Measurements from ENCODE around the gene SDK2.

SDK2 gene

DNA sequence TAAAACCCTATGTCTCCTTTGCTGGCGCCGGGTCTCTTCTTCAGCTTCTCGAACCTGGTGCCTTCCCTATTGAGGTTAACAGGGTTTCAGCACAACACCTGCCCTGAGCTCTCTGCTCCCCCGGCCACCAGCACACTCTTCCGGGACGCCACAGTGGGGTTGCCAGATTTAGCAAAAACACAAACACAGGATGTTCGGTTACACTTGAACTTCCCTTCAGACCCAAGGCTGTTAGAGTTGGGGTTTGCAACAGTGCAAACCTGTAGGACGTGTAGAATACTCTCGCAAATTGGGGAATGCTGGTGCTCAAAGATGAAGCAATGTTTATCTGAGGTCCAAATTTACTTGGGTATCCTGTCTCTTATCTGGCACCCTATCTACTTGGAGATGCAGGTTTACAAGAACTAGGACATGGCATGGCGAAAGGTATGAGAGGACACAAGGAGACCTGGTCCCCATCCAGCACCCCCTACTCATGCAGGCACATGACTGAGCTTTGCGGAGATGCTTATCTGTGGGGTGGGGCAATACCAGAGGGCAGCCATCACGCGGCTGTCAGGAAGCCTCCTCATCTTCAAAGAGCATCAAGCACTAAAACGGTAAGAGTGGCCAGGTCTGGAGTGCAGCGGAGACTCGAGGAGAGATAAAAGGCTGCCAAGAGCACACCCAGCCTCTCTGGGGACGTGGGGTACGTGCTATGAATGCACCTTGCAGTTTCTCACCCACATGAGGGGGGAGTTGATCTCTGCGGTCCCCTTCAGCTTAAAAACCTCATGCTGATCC lies 52.8 kb downstream of the SDK2 start:
- no peaks in the 10 kb centered on the region for H3K9me3 ChIP-seq (ENCODE audit: insufficient read depth, low read depth, low read length)
- H3K4me3 ChIP-seq (ENCODE audit: low read length): no peak overlapping the region
- no peak overlapping the region for H3K9ac ChIP-seq (ENCODE audit: low read depth, low read length)
- no peaks in the 10 kb centered on the region for H3K36me3 ChIP-seq (ENCODE audit: insufficient read depth, low read depth, low read length)
- no peak overlapping the region for H3K27ac ChIP-seq (ENCODE audit: low read length)
- no peaks in the 10 kb centered on the region; the same call in 1 of the 2 replicates for H3K27me3 ChIP-seq (ENCODE audit: insufficient read depth, low read length)
- peaks cover 8% of the 10 kb centered on the region; the same call in 1 of the 2 replicates for H3K4me1 ChIP-seq (ENCODE audit: insufficient read depth, low read length)

DNA sequence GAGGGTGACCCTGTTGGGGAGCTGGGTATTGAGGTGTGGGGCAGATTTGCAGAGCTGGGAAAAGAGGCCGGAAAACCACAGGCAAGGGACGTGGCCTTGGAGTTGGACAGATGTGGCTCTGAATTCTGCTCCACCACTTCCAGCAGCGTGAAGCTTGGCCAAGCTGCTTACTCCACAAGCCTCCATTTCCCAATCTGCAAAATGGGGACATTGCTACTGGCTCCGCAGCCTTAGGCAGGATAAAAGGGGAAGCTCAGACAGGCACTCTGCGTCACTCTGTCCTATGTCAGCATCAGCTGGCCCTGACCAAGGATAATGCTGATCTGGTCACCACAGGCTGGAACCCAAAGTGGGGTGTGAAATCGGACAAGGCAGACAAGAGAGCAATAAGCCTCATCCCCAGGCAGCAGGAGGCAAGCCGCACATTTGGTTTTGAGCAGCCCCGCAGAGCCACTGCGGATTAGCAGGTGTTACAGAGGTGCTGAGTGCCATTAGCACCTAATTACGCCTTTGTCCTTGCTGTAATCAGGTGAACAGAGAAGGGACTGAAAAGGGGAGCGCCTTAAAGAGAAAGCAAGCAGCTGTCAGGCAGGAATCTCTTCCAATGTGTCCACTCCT lies 54.8 kb downstream of the SDK2 start:
- H3K27ac ChIP-seq (ENCODE audit: low read length): no peak overlapping the region
- H3K4me1 ChIP-seq (ENCODE audit: insufficient read depth, low read length): peaks cover 19% of the 10 kb centered on the region; the same call in 1 of the 2 replicates
- H3K9ac ChIP-seq (ENCODE audit: low read depth, low read length): no peak overlapping the region

DNA sequence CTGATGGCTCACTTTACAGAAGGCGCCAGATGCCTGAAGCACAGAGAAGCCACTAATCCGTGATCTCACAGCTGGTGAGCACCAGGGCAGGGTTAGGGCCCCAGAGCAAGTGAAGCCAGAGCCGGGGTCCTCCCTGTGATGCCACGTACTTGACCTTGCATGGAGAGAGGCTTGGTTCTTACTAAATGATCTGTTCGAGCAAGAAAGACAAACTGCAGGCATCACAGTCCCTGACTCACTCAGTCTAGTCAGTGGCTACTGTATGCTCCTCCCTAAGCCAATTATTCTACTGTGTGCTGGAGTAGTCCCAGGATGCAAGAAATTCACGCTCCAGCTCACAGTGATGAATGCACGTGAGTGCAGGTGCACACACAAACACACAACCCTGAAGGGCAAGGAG lies 55.4 kb downstream of the SDK2 start:
- no peaks in the 10 kb centered on the region for H3K9me3 ChIP-seq (ENCODE audit: insufficient read depth, low read depth, low read length)
- H3K36me3 ChIP-seq (ENCODE audit: insufficient read depth, low read depth, low read length): no peaks in the 10 kb centered on the region
- no peak overlapping the region for H3K27ac ChIP-seq (ENCODE audit: low read length)
- H3K4me3 ChIP-seq (ENCODE audit: low read length): no peak overlapping the region
- H3K9ac ChIP-seq (ENCODE audit: low read depth, low read length): no peak overlapping the region
- no peaks in the 10 kb centered on the region; the same call in 1 of the 2 replicates for H3K27me3 ChIP-seq (ENCODE audit: insufficient read depth, low read length)
- H3K4me1 ChIP-seq (ENCODE audit: insufficient read depth, low read length): peaks cover 19% of the 10 kb centered on the region; the same call in 1 of the 2 replicates

More for the DNA sequence above, 54.8 kb downstream of the SDK2 start:
- H3K36me3 ChIP-seq (ENCODE audit: insufficient read depth, low read depth, low read length): no peaks in the 10 kb centered on the region
- no peaks in the 10 kb centered on the region; the same call in 1 of the 2 replicates for H3K27me3 ChIP-seq (ENCODE audit: insufficient read depth, low read length)
- H3K9me3 ChIP-seq (ENCODE audit: insufficient read depth, low read depth, low read length): no peaks in the 10 kb centered on the region
- H3K4me3 ChIP-seq (ENCODE audit: low read length): no peak overlapping the region

DNA sequence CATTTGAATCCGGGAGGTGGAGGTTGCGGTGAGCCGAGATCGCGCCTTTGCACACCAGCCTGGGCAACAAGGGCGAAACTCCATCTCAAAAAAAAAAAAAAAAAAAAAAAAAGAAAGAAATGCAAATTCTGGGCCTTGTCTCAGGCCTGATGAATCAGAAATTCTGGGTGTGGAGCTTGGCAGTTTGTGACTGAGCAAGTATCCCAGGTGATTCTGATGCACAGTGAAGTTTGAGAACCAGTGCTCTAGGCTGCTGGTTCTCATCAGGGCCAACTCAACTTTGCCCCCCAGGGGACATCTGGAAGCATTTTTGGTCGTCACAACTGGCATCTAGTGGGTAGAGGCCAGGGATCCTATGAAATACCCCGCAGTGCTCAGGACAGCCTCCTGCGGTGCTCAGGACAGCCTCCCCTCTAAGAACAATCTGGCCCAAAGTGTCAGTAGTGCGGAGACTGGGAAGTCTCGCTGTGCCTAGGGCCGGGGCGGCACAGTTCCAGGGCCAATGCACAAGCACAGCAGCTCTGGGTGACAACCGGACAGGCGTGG lies 55.9 kb downstream of the SDK2 start:
- H3K9ac ChIP-seq (ENCODE audit: low read depth, low read length): no peak overlapping the region
- no peaks in the 10 kb centered on the region for H3K9me3 ChIP-seq (ENCODE audit: insufficient read depth, low read depth, low read length)
- no peaks in the 10 kb centered on the region for H3K36me3 ChIP-seq (ENCODE audit: insufficient read depth, low read depth, low read length)
- H3K27ac ChIP-seq (ENCODE audit: low read length): no peak overlapping the region
- no peaks in the 10 kb centered on the region; the same call in 1 of the 2 replicates for H3K27me3 ChIP-seq (ENCODE audit: insufficient read depth, low read length)
- H3K4me3 ChIP-seq (ENCODE audit: low read length): no peak overlapping the region
- H3K4me1 ChIP-seq (ENCODE audit: insufficient read depth, low read length): peaks cover 19% of the 10 kb centered on the region; the same call in 1 of the 2 replicates

DNA sequence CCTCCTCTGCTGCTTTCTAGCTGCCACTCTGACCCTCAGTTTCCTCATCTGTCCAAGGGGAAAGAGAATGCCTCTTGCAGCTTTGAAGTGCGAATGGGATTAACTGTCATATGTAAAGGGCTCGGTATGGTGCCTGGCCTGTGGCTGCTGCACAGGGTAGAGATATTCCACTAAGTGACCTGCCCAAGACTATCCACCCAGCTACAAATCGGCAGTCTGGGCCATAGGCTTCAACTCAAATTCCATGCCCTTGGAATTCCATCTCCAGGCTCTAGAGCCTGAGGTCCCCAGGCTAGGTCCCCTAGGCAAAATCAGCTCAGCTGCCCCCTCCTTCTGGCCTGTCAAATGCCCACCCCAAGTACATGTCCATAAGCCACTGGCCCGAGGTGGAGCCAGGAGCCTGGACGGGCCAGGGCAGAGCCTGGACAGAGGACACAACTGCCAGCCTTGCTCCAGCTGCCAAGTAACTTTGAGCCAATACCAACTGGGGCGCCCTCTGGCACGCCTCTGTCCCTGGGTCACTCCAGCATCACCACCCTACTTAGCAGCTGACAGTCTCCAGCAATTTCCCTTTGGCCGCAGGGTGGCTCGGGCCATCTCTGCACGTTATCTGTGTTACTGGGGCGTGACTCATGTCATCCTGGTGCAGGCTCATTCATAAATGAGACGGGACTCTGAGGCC lies 57.2 kb downstream of the SDK2 start:
- H3K27ac ChIP-seq (ENCODE audit: low read length): no peak overlapping the region

DNA sequence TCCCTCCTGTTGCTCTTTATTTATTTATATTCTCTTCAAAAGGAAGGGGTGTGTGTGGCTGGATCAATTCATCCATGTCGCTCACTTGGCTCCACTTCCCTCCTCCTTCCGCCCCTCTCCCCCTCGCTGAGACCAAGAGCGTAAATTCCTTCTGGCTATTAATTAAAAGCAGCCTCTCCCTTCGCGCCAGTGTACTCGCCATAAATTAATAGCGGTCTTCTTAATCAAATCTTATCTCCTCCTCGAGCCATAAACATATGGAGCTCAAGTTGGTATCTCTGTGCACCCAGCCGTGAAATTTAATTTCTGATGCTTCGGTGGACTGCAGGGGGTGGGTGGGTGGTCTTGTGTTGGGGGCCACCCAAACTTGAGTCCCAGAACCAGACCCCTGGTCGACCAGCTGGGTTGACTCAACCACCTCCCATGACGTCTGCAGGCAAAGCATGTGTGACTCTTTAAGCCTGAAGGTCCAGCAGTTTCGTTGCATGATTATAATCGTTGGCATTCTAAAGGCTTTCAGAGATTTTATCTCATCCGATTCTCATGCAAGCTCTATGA lies 57.9 kb downstream of the SDK2 start:
- Histone ChIP-seq H3K9me3 (ENCODE audit: insufficient read depth, low read depth, low read length) (no peaks in the 10 kb centered on the region), H3K27ac (ENCODE audit: low read length) (no peak overlapping the region), H3K4me3 (ENCODE audit: low read length) (no peak overlapping the region), H3K9ac (ENCODE audit: low read depth, low read length) (no peak overlapping the region), H3K4me1 (ENCODE audit: insufficient read depth, low read length) (peaks cover 19% of the 10 kb centered on the region; the same call in 1 of the 2 replicates), H3K27me3 (ENCODE audit: insufficient read depth, low read length) (no peaks in the 10 kb centered on the region; the same call in 1 of the 2 replicates), H3K36me3 (ENCODE audit: insufficient read depth, low read depth, low read length) (no peaks in the 10 kb centered on the region)

More for the DNA sequence above, 57.2 kb downstream of the SDK2 start:
- Histone ChIP-seq H3K9me3 (ENCODE audit: insufficient read depth, low read depth, low read length) (no peaks in the 10 kb centered on the region), H3K9ac (ENCODE audit: low read depth, low read length) (no peak overlapping the region), H3K4me3 (ENCODE audit: low read length) (no peak overlapping the region), H3K36me3 (ENCODE audit: insufficient read depth, low read depth, low read length) (no peaks in the 10 kb centered on the region), H3K27me3 (ENCODE audit: insufficient read depth, low read length) (no peaks in the 10 kb centered on the region; the same call in 1 of the 2 replicates), H3K4me1 (ENCODE audit: insufficient read depth, low read length) (peaks cover 19% of the 10 kb centered on the region; the same call in 1 of the 2 replicates)

DNA sequence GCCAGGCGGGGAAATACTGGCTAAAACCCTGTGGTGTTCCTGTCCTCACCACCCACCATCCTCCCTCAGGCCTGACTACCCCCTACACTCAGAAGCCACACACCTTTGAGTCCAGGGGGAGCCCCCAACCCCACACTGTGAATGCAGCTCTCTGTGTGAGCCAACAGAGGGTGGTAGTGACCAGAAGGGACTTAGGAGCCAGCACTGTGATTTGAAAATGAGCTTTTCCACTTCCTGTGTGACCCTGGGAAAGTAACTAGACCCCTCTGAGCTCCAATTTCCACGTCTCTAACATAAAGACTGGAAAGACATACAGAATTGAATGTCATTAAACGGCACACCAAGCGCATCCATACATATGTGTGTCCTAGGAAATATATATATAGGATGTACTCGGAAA lies 58.7 kb downstream of the SDK2 start:
- H3K4me3 ChIP-seq (ENCODE audit: low read length): no peak overlapping the region
- H3K36me3 ChIP-seq (ENCODE audit: insufficient read depth, low read depth, low read length): no peaks in the 10 kb centered on the region
- H3K27ac ChIP-seq (ENCODE audit: low read length): no peak overlapping the region
- H3K9ac ChIP-seq (ENCODE audit: low read depth, low read length): no peak overlapping the region
- H3K27me3 ChIP-seq (ENCODE audit: insufficient read depth, low read length): no peaks in the 10 kb centered on the region; the same call in 1 of the 2 replicates
- peaks cover 19% of the 10 kb centered on the region; the same call in 1 of the 2 replicates for H3K4me1 ChIP-seq (ENCODE audit: insufficient read depth, low read length)
- H3K9me3 ChIP-seq (ENCODE audit: insufficient read depth, low read depth, low read length): no peaks in the 10 kb centered on the region

DNA sequence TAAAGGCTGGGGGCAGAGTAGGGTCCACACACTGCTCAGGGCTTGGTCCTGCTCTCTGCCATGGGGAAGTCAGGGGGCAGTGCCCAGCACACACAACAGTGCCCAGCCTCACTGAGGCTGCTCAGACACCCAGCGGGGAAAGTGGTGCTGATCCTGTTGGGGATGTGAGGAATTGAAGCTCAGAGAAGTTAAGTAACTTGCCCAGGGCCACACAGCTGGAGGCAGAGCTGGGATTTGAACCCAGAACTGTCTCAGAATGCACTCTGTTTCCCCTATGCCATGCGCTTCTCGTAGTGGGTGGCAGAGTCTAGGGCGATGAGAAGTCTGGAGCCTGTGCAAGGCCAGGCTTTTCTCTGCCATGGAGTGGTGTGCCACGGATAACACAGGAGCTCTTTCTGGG lies 59.3 kb downstream of the SDK2 start:
- Histone ChIP-seq H3K36me3 (ENCODE audit: insufficient read depth, low read depth, low read length) (no peaks in the 10 kb centered on the region), H3K27ac (ENCODE audit: low read length) (no peak overlapping the region), H3K9me3 (ENCODE audit: insufficient read depth, low read depth, low read length) (no peaks in the 10 kb centered on the region), H3K4me3 (ENCODE audit: low read length) (no peak overlapping the region), H3K4me1 (ENCODE audit: insufficient read depth, low read length) (peaks cover 19% of the 10 kb centered on the region; the same call in 1 of the 2 replicates), H3K9ac (ENCODE audit: low read depth, low read length) (no peak overlapping the region), H3K27me3 (ENCODE audit: insufficient read depth, low read length) (no peaks in the 10 kb centered on the region; the same call in 1 of the 2 replicates)

DNA sequence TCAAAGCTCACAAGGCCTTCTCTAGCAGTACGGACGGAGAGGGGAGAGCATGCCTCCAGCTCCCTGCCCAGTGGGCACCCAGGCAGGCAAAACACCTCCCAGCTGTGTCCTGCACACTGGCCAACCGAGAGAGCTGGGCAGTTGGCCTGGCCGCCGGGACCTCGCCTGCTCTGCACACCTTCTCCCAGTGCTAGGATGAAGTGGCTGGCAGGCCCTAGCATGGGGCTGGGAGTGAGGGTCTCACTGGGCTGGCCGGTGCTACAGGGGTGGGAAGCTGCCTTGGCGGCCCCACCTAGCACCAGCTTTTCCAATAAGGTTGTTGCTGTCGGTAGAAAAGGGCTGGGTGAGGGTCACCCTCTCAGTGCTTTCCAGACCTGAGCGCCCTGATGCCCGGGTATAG lies 60.2 kb downstream of the SDK2 start:
- peaks cover 19% of the 10 kb centered on the region; the same call in 1 of the 2 replicates for H3K4me1 ChIP-seq (ENCODE audit: insufficient read depth, low read length)
- H3K9me3 ChIP-seq (ENCODE audit: insufficient read depth, low read depth, low read length): no peaks in the 10 kb centered on the region
- no peak overlapping the region for H3K27ac ChIP-seq (ENCODE audit: low read length)
- no peak overlapping the region for H3K4me3 ChIP-seq (ENCODE audit: low read length)
- no peaks in the 10 kb centered on the region for H3K27me3 ChIP-seq (ENCODE audit: insufficient read depth, low read length)
- H3K9ac ChIP-seq (ENCODE audit: low read depth, low read length): no peak overlapping the region
- no peaks in the 10 kb centered on the region for H3K36me3 ChIP-seq (ENCODE audit: insufficient read depth, low read depth, low read length)

DNA sequence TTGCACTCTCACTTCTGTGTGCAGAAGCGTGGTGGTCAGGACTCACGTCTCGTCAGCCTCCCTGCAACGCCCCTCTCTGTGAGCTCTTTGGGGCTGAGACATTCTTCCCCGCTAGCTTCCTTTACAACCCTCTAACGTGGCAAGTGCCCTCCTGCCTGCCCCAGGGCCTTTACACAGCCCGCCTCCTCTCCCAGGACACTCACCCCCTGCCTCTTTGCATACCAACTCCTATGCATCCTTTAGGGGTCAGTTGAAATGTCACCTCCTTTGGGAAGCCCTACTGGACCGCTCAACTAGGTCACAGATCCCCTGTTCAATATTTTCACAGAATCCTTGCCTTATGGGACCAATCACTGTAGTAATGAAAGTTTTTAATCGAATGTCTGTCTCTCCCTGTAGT lies 61.4 kb downstream of the SDK2 start:
- peaks cover 19% of the 10 kb centered on the region; the same call in 1 of the 2 replicates for H3K4me1 ChIP-seq (ENCODE audit: insufficient read depth, low read length)
- no peaks in the 10 kb centered on the region for H3K36me3 ChIP-seq (ENCODE audit: insufficient read depth, low read depth, low read length)
- no peaks in the 10 kb centered on the region for H3K27me3 ChIP-seq (ENCODE audit: insufficient read depth, low read length)
- no peaks in the 10 kb centered on the region for H3K9me3 ChIP-seq (ENCODE audit: insufficient read depth, low read depth, low read length)
- no peak overlapping the region for H3K4me3 ChIP-seq (ENCODE audit: low read length)
- no peak overlapping the region for H3K9ac ChIP-seq (ENCODE audit: low read depth, low read length)
- no peak overlapping the region for H3K27ac ChIP-seq (ENCODE audit: low read length)

DNA sequence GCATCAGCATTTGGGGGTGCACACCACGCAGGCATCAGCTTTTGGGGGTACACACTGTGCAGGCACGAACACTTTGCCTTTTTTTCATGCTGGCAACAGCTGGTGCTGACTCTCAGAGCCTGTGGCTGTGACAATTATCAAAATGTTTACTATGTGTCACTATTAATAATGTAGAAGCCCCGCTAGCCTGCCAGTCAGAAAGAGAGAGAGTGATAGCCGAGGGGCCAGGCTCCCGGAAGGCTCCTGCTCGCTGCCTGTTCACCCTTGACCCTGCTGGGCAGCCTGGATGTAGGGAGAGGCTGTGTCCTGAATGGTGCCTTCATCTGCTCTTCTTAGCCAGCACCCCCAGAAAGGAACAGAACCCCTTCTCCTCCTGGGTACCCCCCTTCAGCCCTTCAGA lies 61.9 kb downstream of the SDK2 start:
- no peak overlapping the region for H3K9ac ChIP-seq (ENCODE audit: low read depth, low read length)
- no peaks in the 10 kb centered on the region for H3K36me3 ChIP-seq (ENCODE audit: insufficient read depth, low read depth, low read length)
- peaks cover 19% of the 10 kb centered on the region; the same call in 1 of the 2 replicates for H3K4me1 ChIP-seq (ENCODE audit: insufficient read depth, low read length)
- no peak overlapping the region for H3K4me3 ChIP-seq (ENCODE audit: low read length)
- no peaks in the 10 kb centered on the region for H3K9me3 ChIP-seq (ENCODE audit: insufficient read depth, low read depth, low read length)
- H3K27ac ChIP-seq (ENCODE audit: low read length): no peak overlapping the region
- H3K27me3 ChIP-seq (ENCODE audit: insufficient read depth, low read length): no peaks in the 10 kb centered on the region
